K562 (cell line): ENCODE results near the gene FREM1. TPM values are rescaled to one million over a fixed set of nuclear protein-coding genes. Genes with fewer than 3 reads are reported as not detected.

Experiments
- ATAC-seq: fragments of 200-7000 bp; cut with Tn5 transposase; 3 replicates; pipeline ENCODE4 v1.9.1; 2020; ENCODE audit warnings: moderate library complexity
- BruUV-seq: library from RNA; stranded (reverse); fragments of 400-500 nt; replicated peaks from 2 replicates; lab custom pipeline; 2021; lab: Mats Ljungman, UMichigan
- CTCF ChIA-PET: fragments of 300-600 bp; formaldehyde crosslinking; extraction: SDS; loops from one replicate; lab custom pipeline; 2021; ENCODE audit warnings: low intra/inter-chr PET ratio; lab: Yijun Ruan, JAX
- POLR2A ChIA-PET: fragments of 300-600, 350-650 bp; sonication (Branson Sonifier 250); formaldehyde crosslinking; extraction: SDS; loops from one replicate; lab custom pipeline; 2021; ENCODE audit warnings: antibody characterized with exemption, inconsistent platforms; lab: Yijun Ruan, JAX
- DNase-seq, 4 experiments: peaks; one replicate each; pipeline versions ENCODE4 v3.0.0 to v3.0.0-alpha.2; 2011 to 2018; ENCODE audit warnings: low spot score in 3 of 4, mixed read lengths in 3 of 4; ENCODE audit errors: extremely low read depth in 1 of 4
- FAIRE-seq: peaks from 2 replicates; lab custom pipeline; 2011; peaks lifted over from hg19 to GRCh38; lab: Jason Lieb, UNC
- H2AFZ ChIP-seq: 2 replicates; pipeline ENCODE4 v1.6.0; 2011; ENCODE audit warnings: low read depth, low read length, control low read depth, inconsistent platforms
- H3K27ac ChIP-seq: fragments of 200-600 bp; 3 replicates; pipeline ENCODE4 v1.8.0; 2011; ENCODE audit warnings: low read depth, mild to moderate bottlenecking, control low read depth, inconsistent platforms, low read length, moderate library complexity, mixed read lengths; ENCODE audit errors: extremely low read depth
- H3K27me3 ChIP-seq, 2 experiments: fragments of 300-600 bp in 1 of 2; 2 replicates in 1 of 2; 3 replicates in 1 of 2; pipeline versions ENCODE4 v1.6.0 to v1.8.0; 2011; ENCODE audit warnings: inconsistent platforms in 2 of 2, low read length in 2 of 2, mild to moderate bottlenecking in 1 of 2, mixed read lengths in 1 of 2, moderate library complexity in 1 of 2; ENCODE audit not compliant: control insufficient read depth in 2 of 2, insufficient read depth in 2 of 2
- H3K36me3 ChIP-seq: fragments of 300-600 bp; 3 replicates; pipeline ENCODE4 v1.8.0; 2011; ENCODE audit warnings: mild to moderate bottlenecking, low read length, inconsistent platforms; ENCODE audit not compliant: control insufficient read depth, insufficient read depth
- H3K4me1 ChIP-seq, 2 experiments: fragments of 200-600 bp in 1 of 2; replicated peaks in 1 of 2; 2 replicates in 1 of 2; 3 replicates in 1 of 2; pipeline versions ENCODE4 v1.5.1 to v1.8.0; 2011; ENCODE audit warnings: inconsistent platforms in 2 of 2, low read length in 2 of 2, mild to moderate bottlenecking in 1 of 2, mixed read lengths in 1 of 2, moderate library complexity in 1 of 2; ENCODE audit not compliant: control insufficient read depth in 2 of 2, insufficient read depth in 2 of 2
- H3K4me2 ChIP-seq: 2 replicates; pipeline ENCODE4 v1.6.1; 2011; ENCODE audit warnings: low read length, control low read depth, inconsistent platforms, mixed read lengths; ENCODE audit not compliant: insufficient read depth
- H3K4me3 ChIP-seq: fragments of 200-600 bp; sonication (generic), shearing (Covaris generic); 2 replicates; pipeline ENCODE4 v1.5.1; 2016; ENCODE audit warnings: control low read depth, inconsistent platforms
- H3K79me2 ChIP-seq: fragments of 200-600 bp; 3 replicates; pipeline ENCODE4 v1.8.0; 2011; ENCODE audit warnings: low read length, inconsistent platforms; ENCODE audit not compliant: control insufficient read depth, insufficient read depth
- H3K9ac ChIP-seq, 2 experiments: 2 replicates each; pipeline versions ENCODE4 v1.6.0 to v1.6.1; 2011; ENCODE audit warnings: low read depth in 2 of 2, low read length in 2 of 2, control low read depth in 1 of 2, inconsistent platforms in 1 of 2, mild to moderate bottlenecking in 1 of 2, mixed read lengths in 1 of 2; ENCODE audit not compliant: insufficient read depth in 1 of 2
- H3K9me1 ChIP-seq: one replicate; pipeline ENCODE4 v1.6.0; 2011; ENCODE audit warnings: inconsistent platforms, mild to moderate bottlenecking, low read length, moderate library complexity; ENCODE audit not compliant: control insufficient read depth, insufficient read depth
- H3K9me3 ChIP-seq: replicated peaks from 2 replicates; pipeline ENCODE4 v1.5.1; 2011; ENCODE audit warnings: low read depth, low read length, inconsistent platforms; ENCODE audit not compliant: control insufficient read depth, insufficient read depth
- H4K20me1 ChIP-seq: replicated peaks from 2 replicates; pipeline ENCODE4 v1.6.1; 2011; ENCODE audit warnings: low read length, inconsistent platforms, mixed read lengths; ENCODE audit not compliant: control insufficient read depth, insufficient read depth
- ARID4B ChIP-seq: sonication (generic); formaldehyde crosslinking; IDR thresholded peaks from 2 replicates; pipeline ENCODE4 v1.8.0; 2022; ENCODE audit warnings: mild to moderate bottlenecking, missing genetic modification reagents
- ATF3 ChIP-seq, 2 experiments: fragments of 450-650 bp in 1 of 2; sonication (generic) in 1 of 2; formaldehyde crosslinking in 1 of 2; IDR thresholded peaks in 1 of 2; conservative IDR thresholded peaks in 1 of 2; 2 replicates each; pipeline versions ENCODE4 v1.6.1 to v1.8.1; 2016 to 2023; ENCODE audit warnings: mild to moderate bottlenecking in 2 of 2, moderate library complexity in 2 of 2, inconsistent platforms in 1 of 2, missing genetic modification reagents in 1 of 2
- CLOCK ChIP-seq: fragments of 250-450 bp; sonication (Bioruptor Pico); IDR thresholded peaks from 2 replicates; pipeline ENCODE4 v1.4.0; 2020; ENCODE audit warnings: mild to moderate bottlenecking, moderate library complexity, borderline replicate concordance
- DIDO1 ChIP-seq: fragments of 450-650 bp; IDR thresholded peaks from 2 replicates; pipeline ENCODE4 v1.6.1; 2016; ENCODE audit warnings: low read depth, missing biosample characterization, missing genetic modification characterization
- EGR1 ChIP-seq: fragments of 450-650 bp; conservative IDR thresholded peaks from 2 replicates; pipeline ENCODE4 v1.6.1; 2017; ENCODE audit warnings: mild to moderate bottlenecking
- GABPA ChIP-seq: fragments of 200-800 bp; sonication (Bioruptor generic); conservative IDR thresholded peaks from 2 replicates; pipeline ENCODE4 v1.6.1; 2016; ENCODE audit warnings: low read depth, missing genetic modification characterization, missing compliant biosample characterization
- GTF2E2 ChIP-seq: fragments of 200-800 bp; sonication (Bioruptor generic); IDR thresholded peaks from 2 replicates; pipeline ENCODE4 v1.6.1; 2016; ENCODE audit warnings: missing genetic modification characterization, missing compliant biosample characterization
- NCOA4 ChIP-seq: fragments of 450-650 bp; IDR thresholded peaks from 2 replicates; pipeline ENCODE4 v1.6.1; 2018; ENCODE audit warnings: mild to moderate bottlenecking; ENCODE audit not compliant: partially characterized antibody
- ZFX ChIP-seq: sonication (generic); formaldehyde crosslinking; IDR thresholded peaks from 2 replicates; pipeline ENCODE4 v1.8.0; 2022; ENCODE audit warnings: mild to moderate bottlenecking, missing genetic modification reagents, moderate library complexity
- ZNF778 ChIP-seq: fragments of 450-650 bp; formaldehyde crosslinking; IDR thresholded peaks from 2 replicates; pipeline ENCODE4 v1.4.0; 2020; ENCODE audit warnings: mild to moderate bottlenecking, moderate library complexity
- ZNF785 ChIP-seq: fragments of 250-450 bp; sonication (Bioruptor Pico); IDR thresholded peaks from 2 replicates; pipeline ENCODE4 v1.4.0; 2020; ENCODE audit warnings: mild to moderate bottlenecking
- in situ Hi-C: fragments of 300-500 bp; cut with MboI; formaldehyde crosslinking; loops from 4 replicates; pipeline ENCODE4 v1.15.0; 2018; ENCODE audit warnings: inconsistent platforms, mixed read lengths
- intact Hi-C: fragments of 100-400 bp; cut with micrococcal nuclease; formaldehyde crosslinking; loops from 2 replicates; pipeline ENCODE4 v1.14.2; 2022
- polyA plus RNA-seq, 8 experiments: library from polyadenylated mRNA; depleted of rRNA in 4 of 8; stranded (reverse) in 5 of 8; unstranded in 3 of 8; fragments of >200 nt; fragmentation: Nextera tagmentation in 2 of 8; fragmentation: Illumina TruSeq in 1 of 8; extraction: Ambion mirVana in 2 of 8; extraction: Trizol in 1 of 8; gene quantifications; 2 replicates each; pipeline versions ENCODE4 v1.2.1 to v1.2.3, GENCODE V29; 2011 to 2014; ENCODE audit warnings: inconsistent platforms in 1 of 8, missing spikeins in 1 of 8
- total RNA-seq, 7 experiments: library from RNA; depleted of rRNA in 6 of 7; stranded (reverse); fragments of >200 nt in 6 of 7; fragmentation: Illumina TruSeq in 2 of 7; extraction: Trizol in 2 of 7; gene quantifications; 2 replicates each; pipeline versions ENCODE4 v1.2.1 to v1.2.3, GENCODE V29; 2011 to 2021; ENCODE audit warnings: low replicate concordance in 1 of 7

The FREM1 gene
- total and polyA plus RNA-seq, 9 of the 15 experiments (the other 6 are each of a cell fraction or from before 2014, with no cell fraction given): 0.03 to 0.24 (median 0.13) TPM; not detected in 2

GRCh38 chr9:14706530-14707140 lies 203.6 kb downstream of the FREM1 start (continued):
- no peak for TF ChIP-seq ARID4B (CRISPR knock-in tag)
- TF ChIP-seq CLOCK: no peak

- ATAC-seq (no peak), DNase-seq (no peak), FAIRE-seq (no peak)
- H3K36me3 ChIP-seq: no peaks in the 10 kb centered on the region
- H3K79me2 ChIP-seq: no peaks in the 10 kb centered on the region
- H3K4me3 ChIP-seq: no peak overlapping the region
- no peaks in the 10 kb centered on the region for H3K9me1 ChIP-seq
- POLR2A ChIA-PET: no interaction called here
- CTCF ChIA-PET: no interaction called here
- no peaks in the 10 kb centered on the region for H3K4me1 ChIP-seq
- H3K9ac ChIP-seq: no peak overlapping the region
- no peaks in the 10 kb centered on the region for H3K9me3 ChIP-seq
- no peaks in the 10 kb centered on the region for H4K20me1 ChIP-seq
- no peaks in the 10 kb centered on the region for H3K27me3 ChIP-seq
- no peak overlapping the region for H3K4me2 ChIP-seq
- intact Hi-C loops: no loop called here
- no peak overlapping the region for H2AFZ ChIP-seq
- H3K27ac ChIP-seq: no peak overlapping the region
- BruUV-seq: no TSS peak
- in situ Hi-C loops: no loop called here
- TF ChIP-seq NCOA4: no peak
- TF ChIP-seq GTF2E2: no peak
- no peak for TF ChIP-seq DIDO1 (tag)
- no peak for TF ChIP-seq ZFX (CRISPR knock-in tag)
- TF ChIP-seq GABPA (tag): no peak
- no peak for TF ChIP-seq ZNF778 (CRISPR knock-in tag)
- TF ChIP-seq ATF3 (IDR thresholded peaks at IDR 0.05): no peak
- no peak for TF ChIP-seq ATF3 (CRISPR knock-in tag; conservative IDR thresholded peaks at IDR 0.05)
- no peak for TF ChIP-seq EGR1
- TF ChIP-seq ZNF785 (CRISPR knock-in tag): no peak
Observed at GRCh38 chr9:14705079-14705478, 205.1 kb downstream of the FREM1 start.
